NCI-H2029 treated with DMSO at 0.1 percent for 48 hours (cell line): ENCODE results near the gene LRRK1.

Experiments used
- DNase-seq: peaks from one replicate; lab custom pipeline; 2025; lab: John Stamatoyannopoulos, UW

The LRRK1 gene

GRCh38 chr15:100914876-100915275 lies 4.3 kb upstream of the LRRK1 start:
- DNase-seq: no peak

GRCh38 chr15:100918034-100918689 lies 995 bp upstream of the LRRK1 start:
- no peak for DNase-seq

GRCh38 chr15:100919481-100920405 lies 586 bp downstream of the LRRK1 start:
- DNase-seq: no peak

GRCh38 chr15:100920516-100921135 lies 1.5 kb downstream of the LRRK1 start:
- no peak for DNase-seq

GRCh38 chr15:100922192-100923040 lies 3.3 kb downstream of the LRRK1 start:
- no peak for DNase-seq

- DNase-seq: no peak
These were observed 3.9 kb downstream of the LRRK1 start for GRCh38 chr15:100923076-100923475.

- DNase-seq: no peak
These were observed 4.7 kb downstream of the LRRK1 start for GRCh38 chr15:100923902-100924301.

GRCh38 chr15:100924436-100924835 lies 5.3 kb downstream of the LRRK1 start:
- no peak for DNase-seq

- no peak for DNase-seq
These were observed 6.3 kb downstream of the LRRK1 start for GRCh38 chr15:100925480-100925879.

GRCh38 chr15:100926258-100926657 lies 7.1 kb downstream of the LRRK1 start:
- no peak for DNase-seq

- no peak for DNase-seq
These were observed 8.0 kb downstream of the LRRK1 start for GRCh38 chr15:100926971-100927756.

- no peak for DNase-seq
These were observed 9.6 kb downstream of the LRRK1 start for GRCh38 chr15:100928632-100929280.

- DNase-seq: no peak
These were observed 10.5 kb downstream of the LRRK1 start for GRCh38 chr15:100929641-100930042.

GRCh38 chr15:100930306-100930848 lies 11.2 kb downstream of the LRRK1 start:
- DNase-seq: no peak

GRCh38 chr15:100931143-100931890 lies 12.2 kb downstream of the LRRK1 start:
- DNase-seq: no peak

GRCh38 chr15:100932676-100933348 lies 13.7 kb downstream of the LRRK1 start:
- DNase-seq: no peak

GRCh38 chr15:100934166-100934565 lies 15.0 kb downstream of the LRRK1 start:
- no peak for DNase-seq

- no peak for DNase-seq
These were observed 15.6 kb downstream of the LRRK1 start for GRCh38 chr15:100934726-100935125.

- DNase-seq: no peak
These were observed 18.0 kb downstream of the LRRK1 start for GRCh38 chr15:100937171-100937570.
